Naive B cell (primary cell): ENCODE measurements around the gene IFNL3. TPM values are rescaled to one million over a fixed set of nuclear protein-coding genes. Genes with fewer than 3 reads are reported as not detected.

ENCODE experiments used
- polyA plus RNA-seq, 6 donors: library from polyadenylated mRNA; unstranded; fragments of 300-500 nt; fragmentation: Illumina TruSeq; gene quantifications; one replicate each; pipeline ENCODE4 v1.2.3, GENCODE V29; 2021; ENCODE audit warnings: low read depth in 6 of 6

The IFNL3 gene
- polyA plus RNA-seq, 6 donors from 2014 or later: not detected

Other genes starting within 250 kb of the IFNL3 start
- not detected for gene FBXO27, start 212.5 kb downstream of the IFNL3 start, polyA plus RNA-seq
- gene ACP7, start 160.6 kb downstream of the IFNL3 start, polyA plus RNA-seq: not detected
- gene PAK4, start 119.2 kb downstream of the IFNL3 start, polyA plus RNA-seq: 1 to 10 TPM in 5 of 6 donors, under 1 TPM in 1; 0.09 to 2.6 (median 1.7) TPM
- not detected for gene NCCRP1, start 48.0 kb downstream of the IFNL3 start, polyA plus RNA-seq
- gene SYCN, start 40.7 kb downstream of the IFNL3 start, polyA plus RNA-seq: not detected
- not detected for gene IFNL4, start 3.9 kb upstream of the IFNL3 start, polyA plus RNA-seq
- not detected for gene IFNL2, start 23.4 kb upstream of the IFNL3 start, polyA plus RNA-seq
- gene IFNL1, start 51.4 kb upstream of the IFNL3 start, polyA plus RNA-seq: not detected
- 1 to 10 TPM in 5 of 6 donors, not detected in 1; 1.0 to 2.2 (median 1.6) TPM for gene LRFN1, start 75.9 kb upstream of the IFNL3 start, polyA plus RNA-seq
- 1,000 to 10,000 TPM in 1 of 6 donors, 100 to 1,000 TPM in 5; 750 to 1,029 (median 856) TPM for gene GMFG, start 91.0 kb upstream of the IFNL3 start, polyA plus RNA-seq
- 10 to 100 TPM in 3 of 6 donors, 1 to 10 TPM in 3; 6.2 to 20.5 (median 9.7) TPM for gene SAMD4B, start 97.4 kb upstream of the IFNL3 start, polyA plus RNA-seq
- gene PAF1, start 146.1 kb upstream of the IFNL3 start, polyA plus RNA-seq: 10 to 100 TPM; 11.6 to 62.4 (median 41.0) TPM
- gene MED29, start 146.4 kb upstream of the IFNL3 start, polyA plus RNA-seq: 10 to 100 TPM; 31.9 to 68.1 (median 57.5) TPM
- gene ZFP36, start 161.8 kb upstream of the IFNL3 start, polyA plus RNA-seq: 100 to 1,000 TPM; 291 to 784 (median 445) TPM
- 1 to 10 TPM in 5 of 6 donors, not detected in 1; 2.5 to 8.3 (median 4.7) TPM for gene PLEKHG2, start 167.7 kb upstream of the IFNL3 start, polyA plus RNA-seq
- gene RPS16, start 190.9 kb upstream of the IFNL3 start, polyA plus RNA-seq: 1,000 to 10,000 TPM; 1,393 to 2,131 (median 1,793) TPM
- gene SUPT5H, start 200.6 kb upstream of the IFNL3 start, polyA plus RNA-seq: 100 to 1,000 TPM in 1 of 6 donors, 10 to 100 TPM in 5; 48.1 to 119 (median 81.6) TPM
- gene TIMM50, start 235.8 kb upstream of the IFNL3 start, polyA plus RNA-seq: 10 to 100 TPM; 35.4 to 41.9 (median 37.0) TPM